IPS-18c (cell line): ENCODE data around the gene SLC32A1.
A peak's percentile ranks its signal among the peaks of the same experiment; 100 is the strongest.

Experiments used
- H3K4me3 ChIP-seq: 2 replicates; pipeline ENCODE4 v1.7.0; 2013; ENCODE audit warnings: low read depth, mild to moderate bottlenecking, low read length, moderate library complexity; ENCODE audit not compliant: insufficient read depth
- H3K9me3 ChIP-seq: one replicate; pipeline ENCODE4 v1.6.1; 2013; ENCODE audit warnings: mild to moderate bottlenecking, low read length, moderate library complexity; ENCODE audit not compliant: control insufficient read depth, insufficient read depth

The SLC32A1 gene, protein sequence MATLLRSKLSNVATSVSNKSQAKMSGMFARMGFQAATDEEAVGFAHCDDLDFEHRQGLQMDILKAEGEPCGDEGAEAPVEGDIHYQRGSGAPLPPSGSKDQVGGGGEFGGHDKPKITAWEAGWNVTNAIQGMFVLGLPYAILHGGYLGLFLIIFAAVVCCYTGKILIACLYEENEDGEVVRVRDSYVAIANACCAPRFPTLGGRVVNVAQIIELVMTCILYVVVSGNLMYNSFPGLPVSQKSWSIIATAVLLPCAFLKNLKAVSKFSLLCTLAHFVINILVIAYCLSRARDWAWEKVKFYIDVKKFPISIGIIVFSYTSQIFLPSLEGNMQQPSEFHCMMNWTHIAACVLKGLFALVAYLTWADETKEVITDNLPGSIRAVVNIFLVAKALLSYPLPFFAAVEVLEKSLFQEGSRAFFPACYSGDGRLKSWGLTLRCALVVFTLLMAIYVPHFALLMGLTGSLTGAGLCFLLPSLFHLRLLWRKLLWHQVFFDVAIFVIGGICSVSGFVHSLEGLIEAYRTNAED

GRCh38 chr20:38723848-38724625 is at the start of gene SLC32A1:
Gene SLC32A1 (plus strand): TSS chr20:38724486. CDS start chr20:38724725, 239 bp downstream.
- H3K4me3 ChIP-seq = peak within 1 kb of the TSS; percentile 47
- H3K9me3 ChIP-seq = no peaks in the 10 kb centered on the region

GRCh38 chr20:38674765-38675133 is 49.5 kb upstream of the SLC32A1 start:
- peak overlapping the region; percentile 52 for H3K4me3 ChIP-seq

DNA sequence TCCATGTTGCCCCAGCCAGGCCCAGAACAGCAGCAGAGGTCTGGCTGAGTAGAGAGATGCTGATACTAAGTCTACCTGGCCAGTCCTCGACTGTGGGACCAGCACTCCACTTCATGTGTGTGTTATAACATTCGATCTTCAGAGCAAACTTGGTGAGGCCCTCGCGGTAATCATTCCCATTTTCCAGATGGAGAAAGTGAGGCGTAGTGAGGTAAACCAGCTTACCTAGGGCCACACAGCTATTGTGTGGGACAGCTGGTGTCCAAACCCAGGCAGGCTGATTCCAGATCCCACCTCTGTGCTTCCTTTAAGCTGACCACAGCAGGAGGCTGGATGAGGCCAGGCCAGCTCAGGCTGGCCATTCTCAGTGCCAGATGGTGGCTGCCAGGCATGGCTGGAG is 47.7 kb upstream of the SLC32A1 start:
- no peak overlapping the region for H3K4me3 ChIP-seq
- H3K9me3 ChIP-seq = no peaks in the 10 kb centered on the region

More at GRCh38 chr20:38674765-38675133, 49.5 kb upstream of the SLC32A1 start:
- H3K9me3 ChIP-seq = no peaks in the 10 kb centered on the region

GRCh38 chr20:38680500-38681306 is 43.6 kb upstream of the SLC32A1 start:
- H3K9me3 ChIP-seq = no peaks in the 10 kb centered on the region

GRCh38 chr20:38685271-38685670 is 39.0 kb upstream of the SLC32A1 start:
- H3K9me3 ChIP-seq = no peaks in the 10 kb centered on the region
- H3K4me3 ChIP-seq = no peak overlapping the region

More at GRCh38 chr20:38680500-38681306, 43.6 kb upstream of the SLC32A1 start:
- H3K4me3 ChIP-seq = no peak overlapping the region

GRCh38 chr20:38685853-38686473 is 38.3 kb upstream of the SLC32A1 start:
- Histone ChIP-seq H3K4me3 (no peak overlapping the region), H3K9me3 (no peaks in the 10 kb centered on the region)

- no peak overlapping the region for H3K4me3 ChIP-seq
- H3K9me3 ChIP-seq = no peaks in the 10 kb centered on the region
These were observed 31.6 kb upstream of the SLC32A1 start for GRCh38 chr20:38692436-38693411.

DNA sequence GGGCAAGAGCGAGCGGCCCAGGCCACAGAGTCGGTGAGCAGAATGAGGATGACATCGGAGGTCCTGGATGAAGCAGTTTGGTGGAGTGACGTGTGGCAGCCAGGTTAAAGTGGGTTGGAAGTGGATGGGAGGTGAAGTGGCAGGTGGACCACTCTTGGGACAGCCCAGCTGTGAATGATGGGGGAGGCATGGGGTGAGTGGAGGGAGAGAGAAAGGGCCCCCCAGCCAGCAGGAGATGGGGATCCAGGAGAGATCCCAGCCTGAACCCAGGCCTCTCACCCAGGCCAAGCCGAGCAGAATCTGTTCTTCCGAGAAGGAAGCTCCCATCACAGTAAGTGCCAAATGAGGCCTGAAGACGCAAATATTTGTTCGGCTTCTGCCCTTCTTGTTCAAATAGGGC is 27.0 kb upstream of the SLC32A1 start:
- Histone ChIP-seq H3K9me3 (no peaks in the 10 kb centered on the region), H3K4me3 (no peak overlapping the region)

DNA sequence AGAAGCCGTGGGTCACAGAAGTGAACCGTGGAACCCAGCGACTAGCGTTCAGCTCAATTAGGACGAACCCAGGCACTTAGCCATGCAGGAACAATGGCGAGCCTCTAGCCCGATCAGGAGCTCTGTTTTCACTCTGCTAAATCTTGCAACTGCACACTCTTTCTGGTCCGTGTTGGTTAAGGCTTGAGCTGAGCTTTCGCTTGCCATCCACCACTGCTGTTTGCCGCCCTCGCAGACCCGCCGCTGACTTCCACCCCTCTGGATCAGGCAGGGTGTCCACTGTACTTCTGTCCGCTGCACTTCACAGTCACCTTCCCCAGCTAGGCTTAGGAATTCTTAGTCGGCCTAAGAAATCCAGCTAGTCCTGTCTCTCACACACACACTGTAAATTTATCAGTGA is 25.7 kb upstream of the SLC32A1 start:
- no peaks in the 10 kb centered on the region for H3K9me3 ChIP-seq
- H3K4me3 ChIP-seq = no peak overlapping the region

GRCh38 chr20:38700141-38700540 is 24.1 kb upstream of the SLC32A1 start:
- H3K4me3 ChIP-seq = no peak overlapping the region
- H3K9me3 ChIP-seq = no peaks in the 10 kb centered on the region

GRCh38 chr20:38700926-38701325 is 23.4 kb upstream of the SLC32A1 start:
- no peaks in the 10 kb centered on the region for H3K9me3 ChIP-seq
- H3K4me3 ChIP-seq = no peak overlapping the region

- Histone ChIP-seq H3K9me3 (no peaks in the 10 kb centered on the region), H3K4me3 (no peak overlapping the region)
These were observed 20.8 kb upstream of the SLC32A1 start for GRCh38 chr20:38703526-38703925.

DNA sequence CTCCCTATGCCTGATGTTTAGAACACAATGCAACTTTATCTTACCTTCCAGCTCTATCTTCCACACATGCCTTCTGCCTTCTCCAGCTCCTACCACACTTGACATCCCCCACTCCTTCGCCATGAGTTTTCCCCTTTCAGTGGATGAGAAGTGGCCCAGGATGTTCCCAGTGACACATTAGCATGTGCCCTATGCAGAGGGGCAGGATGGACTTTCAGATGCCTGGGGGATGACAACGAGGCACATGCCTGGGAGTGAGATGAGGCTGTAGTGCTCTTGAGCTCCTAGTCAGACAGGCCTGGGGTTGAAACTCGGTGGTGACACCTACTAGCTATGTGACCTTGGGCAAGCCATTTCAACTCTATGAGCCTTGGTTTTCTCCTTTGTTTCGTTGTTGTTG is 20.1 kb upstream of the SLC32A1 start:
- Histone ChIP-seq H3K9me3 (no peaks in the 10 kb centered on the region), H3K4me3 (no peak overlapping the region)

DNA sequence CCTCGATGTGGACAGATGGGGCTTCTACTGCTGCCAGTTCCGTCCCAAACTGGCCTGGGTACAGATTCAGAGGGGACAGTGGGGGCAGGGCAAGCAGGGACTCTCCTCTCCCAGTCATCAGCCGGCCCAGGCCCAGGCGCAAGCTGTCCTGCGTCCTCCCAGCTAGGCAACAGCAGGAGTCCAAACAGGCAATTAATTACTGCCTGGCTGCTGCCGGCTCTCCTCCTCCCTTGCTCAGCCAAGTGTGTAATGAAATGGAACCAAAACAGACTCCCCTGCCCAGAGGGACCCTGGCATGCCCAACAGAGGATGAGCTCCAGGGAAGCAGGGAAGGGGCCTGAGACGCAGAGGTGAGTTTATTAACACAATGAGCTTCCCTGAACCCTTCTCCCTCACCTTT is 17.8 kb upstream of the SLC32A1 start:
- no peak overlapping the region for H3K4me3 ChIP-seq
- H3K9me3 ChIP-seq = no peaks in the 10 kb centered on the region

DNA sequence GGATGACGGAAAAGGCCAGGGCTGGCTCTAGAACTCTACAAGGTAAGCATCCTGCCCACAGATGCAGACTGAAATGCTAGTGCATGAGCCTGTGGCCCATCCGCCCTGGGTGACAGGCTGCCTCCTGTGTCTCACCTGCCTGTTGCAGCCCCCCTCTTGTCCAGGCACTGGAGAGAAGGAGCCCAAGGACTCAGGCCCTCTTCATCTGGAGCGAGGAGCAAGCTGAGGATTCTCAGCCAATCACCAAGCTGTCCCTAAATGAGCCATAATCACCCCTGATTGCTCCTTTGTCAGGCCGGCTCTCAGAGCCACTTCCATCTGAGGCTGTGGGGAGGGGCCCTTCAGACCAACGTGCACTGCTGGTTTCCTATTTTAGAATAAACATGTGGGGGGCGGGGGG is 10.0 kb upstream of the SLC32A1 start:
- no peak overlapping the region for H3K4me3 ChIP-seq
- no peaks in the 10 kb centered on the region for H3K9me3 ChIP-seq

DNA sequence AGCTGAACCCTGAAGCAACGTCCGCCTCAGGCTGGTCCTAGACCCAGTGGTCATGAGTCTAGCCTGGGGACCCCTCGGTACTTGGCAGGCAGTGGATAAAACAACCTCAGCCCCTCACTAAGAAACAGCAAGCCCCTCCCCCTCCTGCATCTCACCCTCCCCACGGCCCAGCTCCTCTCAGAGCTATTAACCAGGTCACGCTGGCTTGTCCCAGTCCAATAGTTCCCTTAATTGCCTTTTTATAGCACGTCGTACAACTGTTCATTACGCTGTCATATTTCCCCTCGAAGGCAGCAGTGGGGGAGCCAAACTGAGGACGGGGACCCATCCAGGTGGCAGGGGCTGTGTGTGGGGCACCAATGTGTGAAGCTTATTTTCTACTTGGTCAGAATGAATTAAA is 8.6 kb upstream of the SLC32A1 start:
- no peak overlapping the region for H3K4me3 ChIP-seq

More for the DNA sequence above, 8.6 kb upstream of the SLC32A1 start:
- H3K9me3 ChIP-seq = no peaks in the 10 kb centered on the region
